Measurements from ENCODE around the gene DLGAP4.

The DLGAP4 gene

DNA sequence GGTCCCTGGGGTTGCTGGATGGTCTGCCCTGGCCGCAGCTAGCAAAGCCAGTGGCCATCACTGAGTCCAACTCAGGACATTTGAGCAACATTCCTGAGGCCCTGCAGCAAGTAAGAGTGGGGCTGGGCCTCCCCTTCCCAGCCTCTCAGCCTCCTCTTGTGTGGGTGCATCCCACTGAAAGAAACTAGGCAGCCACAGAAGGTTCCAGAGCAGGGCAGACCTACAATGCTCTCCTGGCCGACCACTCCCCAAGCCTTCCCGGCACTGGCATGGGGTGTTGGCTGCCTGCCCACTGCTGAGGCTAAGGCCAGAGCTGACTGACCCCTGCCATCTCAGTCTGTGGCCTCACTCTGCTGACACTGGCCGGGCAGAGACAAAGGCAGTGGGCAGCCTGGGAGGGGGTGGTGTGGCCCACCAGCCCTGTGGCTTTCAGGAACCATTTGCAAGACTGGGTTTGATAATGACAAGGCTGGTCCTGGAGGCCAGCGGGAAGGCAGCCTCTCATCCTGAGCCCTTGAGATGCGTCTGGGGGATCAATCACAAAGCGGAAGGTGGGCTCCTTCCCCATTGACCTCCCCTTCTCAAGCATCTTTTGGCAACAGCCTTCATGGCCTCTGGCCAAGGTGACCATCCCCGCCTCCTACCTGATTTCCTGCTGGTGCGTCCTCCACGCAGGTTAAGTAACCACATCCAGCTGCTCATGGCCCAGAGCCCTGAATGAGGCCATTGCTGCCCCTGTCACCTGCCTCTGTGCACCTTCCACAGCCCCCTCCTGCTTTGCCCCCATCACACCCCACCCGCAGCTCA is 9.6 kb downstream of the DLGAP4 start:
- Histone ChIP-seq H3K9me3 (ENCODE audit: control insufficient read depth, low read length) (no peaks in the 10 kb centered on the region), H4K8ac (ENCODE audit: low read length) (no peak overlapping the region), H3K79me1 (replicated peaks; ENCODE audit: low read length, poor library complexity, severe bottlenecking) (no peaks in the 10 kb centered on the region), H3K9ac (ENCODE audit: low read length) (no peak overlapping the region), H3K36me3 (ENCODE audit: control insufficient read depth in 1 of 2, insufficient read depth in 2 of 2, low read depth in 1 of 2, low read length in 2 of 2) (no peaks in the 10 kb centered on the region), H2BK5ac (ENCODE audit: low read depth, low read length, poor library complexity, severe bottlenecking) (no peak overlapping the region), H2BK12ac (ENCODE audit: low read length in 2 of 2) (no peak overlapping the region), H2BK120ac (ENCODE audit: low read depth, low read length) (no peak overlapping the region), H2AFZ (ENCODE audit: low read depth, low read length) (no peak overlapping the region), H3K27ac (ENCODE audit: low read length, poor library complexity, severe bottlenecking) (no peak overlapping the region), H2BK15ac (ENCODE audit: low read depth, poor library complexity, severe bottlenecking) (no peak overlapping the region), H3K14ac (ENCODE audit: low read length in 2 of 2) (no peak overlapping the region), H2AK5ac (ENCODE audit: low read length, severe bottlenecking) (no peak overlapping the region), H3K23ac (ENCODE audit: low read length in 2 of 2) (no peak overlapping the region), H3K27me3 (ENCODE audit: control insufficient read depth in 1 of 2, insufficient read depth in 1 of 2, low read length in 2 of 2) (peaks cover 46 to 80% of the 10 kb centered on the region in 2 experiments), H3K4me1 (ENCODE audit: control insufficient read depth, insufficient read depth, low read depth, low read length) (no peaks in the 10 kb centered on the region), H3K4me3 (ENCODE audit: insufficient read depth in 1 of 2, low read depth in 1 of 2, low read length in 2 of 2) (no peak overlapping the region), H4K91ac (ENCODE audit: low read length) (no peak overlapping the region), H3K4ac (ENCODE audit: low read depth in 1 of 2, low read length in 2 of 2) (no peak overlapping the region), H3K4me2 (ENCODE audit: low read length, poor library complexity, severe bottlenecking) (no peak overlapping the region), H3K18ac (ENCODE audit: low read depth in 1 of 2, low read length in 2 of 2) (no peak overlapping the region)
- WGBS, result 87% methylated on average over 11 of the region's 11 CpGs
- DNase-seq, result no peak

DNA sequence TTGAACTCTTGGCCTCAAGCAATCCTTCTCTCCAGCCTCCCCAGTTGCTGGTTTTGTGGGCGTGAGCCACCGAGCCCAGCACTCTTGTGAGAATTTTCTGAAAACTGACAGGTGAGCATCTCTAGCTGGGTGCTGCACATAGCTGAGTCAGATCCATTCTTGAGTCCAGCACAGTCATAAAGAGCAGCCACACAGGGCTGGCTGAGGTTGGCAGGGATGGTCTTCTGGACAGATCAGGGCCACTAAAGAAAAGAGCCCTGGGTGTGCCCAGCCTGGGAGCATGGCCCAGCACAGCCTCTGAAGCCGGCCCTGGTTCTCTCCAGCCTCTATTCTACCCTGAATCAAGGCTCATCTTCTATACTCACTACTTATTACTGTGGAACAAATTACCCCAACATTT is 11.5 kb downstream of the DLGAP4 start:
- Histone ChIP-seq H3K9ac (ENCODE audit: low read length) (no peak overlapping the region), H4K91ac (ENCODE audit: low read length) (no peak overlapping the region), H3K4me3 (ENCODE audit: insufficient read depth in 1 of 2, low read depth in 1 of 2, low read length in 2 of 2) (no peak overlapping the region), H3K27me3 (ENCODE audit: control insufficient read depth in 1 of 2, insufficient read depth in 1 of 2, low read length in 2 of 2) (peaks cover 42 to 79% of the 10 kb centered on the region in 2 experiments), H3K4me2 (ENCODE audit: low read length, poor library complexity, severe bottlenecking) (no peak overlapping the region), H3K4me1 (ENCODE audit: control insufficient read depth, insufficient read depth, low read depth, low read length) (no peaks in the 10 kb centered on the region), H3K18ac (ENCODE audit: low read depth in 1 of 2, low read length in 2 of 2) (no peak overlapping the region), H2AK5ac (ENCODE audit: low read length, severe bottlenecking) (no peak overlapping the region), H3K79me1 (replicated peaks; ENCODE audit: low read length, poor library complexity, severe bottlenecking) (no peaks in the 10 kb centered on the region), H2BK120ac (ENCODE audit: low read depth, low read length) (no peak overlapping the region), H3K36me3 (ENCODE audit: control insufficient read depth in 1 of 2, insufficient read depth in 2 of 2, low read depth in 1 of 2, low read length in 2 of 2) (no peaks in the 10 kb centered on the region), H2BK5ac (ENCODE audit: low read depth, low read length, poor library complexity, severe bottlenecking) (no peak overlapping the region), H3K27ac (ENCODE audit: low read length, poor library complexity, severe bottlenecking) (no peak overlapping the region), H3K14ac (ENCODE audit: low read length in 2 of 2) (no peak overlapping the region), H2BK15ac (ENCODE audit: low read depth, poor library complexity, severe bottlenecking) (no peak overlapping the region), H3K4ac (ENCODE audit: low read depth in 1 of 2, low read length in 2 of 2) (no peak overlapping the region), H4K8ac (ENCODE audit: low read length) (no peak overlapping the region), H2BK12ac (ENCODE audit: low read length in 2 of 2) (no peak overlapping the region), H3K23ac (ENCODE audit: low read length in 2 of 2) (no peak overlapping the region), H3K9me3 (ENCODE audit: control insufficient read depth, low read length) (no peaks in the 10 kb centered on the region), H2AFZ (ENCODE audit: low read depth, low read length) (no peak overlapping the region)
- no peak for DNase-seq
- 81% methylated on average over 3 of the region's 3 CpGs for WGBS

GRCh38 chr20:36318166-36318565 is 12.0 kb downstream of the DLGAP4 start:
- H3K79me1 ChIP-seq (replicated peaks; ENCODE audit: low read length, poor library complexity, severe bottlenecking), result no peaks in the 10 kb centered on the region
- H3K27ac ChIP-seq (ENCODE audit: low read length, poor library complexity, severe bottlenecking), result no peak overlapping the region
- no peak overlapping the region for H3K18ac ChIP-seq (ENCODE audit: low read depth in 1 of 2, low read length in 2 of 2)
- no peak overlapping the region for H2BK12ac ChIP-seq (ENCODE audit: low read length in 2 of 2)
- H3K9ac ChIP-seq (ENCODE audit: low read length), result no peak overlapping the region
- H3K9me3 ChIP-seq (ENCODE audit: control insufficient read depth, low read length), result no peaks in the 10 kb centered on the region
- no peak overlapping the region for H2AK5ac ChIP-seq (ENCODE audit: low read length, severe bottlenecking)
- no peaks in the 10 kb centered on the region for H3K4me1 ChIP-seq (ENCODE audit: control insufficient read depth, insufficient read depth, low read depth, low read length)
- H3K23ac ChIP-seq (ENCODE audit: low read length in 2 of 2), result no peak overlapping the region
- H2BK120ac ChIP-seq (ENCODE audit: low read depth, low read length), result no peak overlapping the region
- peaks cover 37 to 74% of the 10 kb centered on the region in 2 experiments for H3K27me3 ChIP-seq (ENCODE audit: control insufficient read depth in 1 of 2, insufficient read depth in 1 of 2, low read length in 2 of 2)
- H3K4me3 ChIP-seq (ENCODE audit: insufficient read depth in 1 of 2, low read depth in 1 of 2, low read length in 2 of 2), result no peak overlapping the region
- no peak overlapping the region for H2BK5ac ChIP-seq (ENCODE audit: low read depth, low read length, poor library complexity, severe bottlenecking)
- no peak overlapping the region for H3K4ac ChIP-seq (ENCODE audit: low read depth in 1 of 2, low read length in 2 of 2)
- H4K91ac ChIP-seq (ENCODE audit: low read length), result no peak overlapping the region
- no peak for DNase-seq
- H3K36me3 ChIP-seq (ENCODE audit: control insufficient read depth in 1 of 2, insufficient read depth in 2 of 2, low read depth in 1 of 2, low read length in 2 of 2), result no peaks in the 10 kb centered on the region
- H3K4me2 ChIP-seq (ENCODE audit: low read length, poor library complexity, severe bottlenecking), result no peak overlapping the region
- no peak overlapping the region for H3K14ac ChIP-seq (ENCODE audit: low read length in 2 of 2)
- 69% methylated on average over 3 of the region's 3 CpGs for WGBS
- no peak overlapping the region for H2BK15ac ChIP-seq (ENCODE audit: low read depth, poor library complexity, severe bottlenecking)
- H2AFZ ChIP-seq (ENCODE audit: low read depth, low read length), result no peak overlapping the region
- H4K8ac ChIP-seq (ENCODE audit: low read length), result no peak overlapping the region

DNA sequence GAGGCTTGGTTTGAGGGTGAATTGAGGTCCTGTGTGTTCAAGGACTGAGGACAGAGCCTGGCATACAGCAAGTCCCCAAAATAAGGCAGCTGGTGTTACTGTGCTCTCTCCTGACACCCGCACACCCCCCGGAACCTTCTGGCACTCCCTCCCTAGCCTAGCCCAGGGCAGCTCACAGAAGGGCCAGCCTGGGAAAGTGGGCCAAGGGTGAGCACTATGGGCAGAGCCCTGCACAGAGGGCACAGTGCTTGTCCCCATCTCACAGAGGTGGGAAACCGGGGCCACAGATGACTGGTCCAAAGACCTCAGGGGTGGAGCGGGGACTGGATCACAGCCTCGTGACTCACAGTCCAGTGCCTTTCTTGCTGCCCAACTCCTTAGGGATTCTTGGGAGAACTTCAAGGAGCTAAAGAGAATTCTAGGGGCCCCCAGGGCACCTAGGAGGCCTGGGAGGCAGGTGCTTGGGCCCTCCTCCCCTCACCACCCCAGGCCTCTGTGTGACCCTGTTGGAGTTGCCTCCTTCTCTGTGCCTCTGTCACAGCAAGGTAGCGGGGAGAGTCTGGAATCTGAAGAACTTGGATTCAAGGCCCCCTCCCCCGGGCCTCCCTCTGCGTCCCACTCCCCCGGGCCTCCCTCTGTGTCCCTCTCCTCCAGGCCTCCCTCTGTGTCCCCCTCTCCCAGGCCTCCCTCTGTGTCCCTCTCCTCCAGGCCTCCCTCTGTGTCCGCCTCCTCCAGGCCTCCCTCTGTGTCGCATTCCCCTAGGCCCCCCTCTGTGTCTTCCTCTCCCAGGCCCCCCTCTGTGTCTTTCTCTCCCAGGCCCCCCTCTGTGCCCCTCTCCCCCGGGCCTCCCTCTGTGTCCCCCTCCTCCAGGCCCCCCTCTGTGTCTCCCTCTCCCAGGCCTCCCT is 13.5 kb downstream of the DLGAP4 start:
- no peaks in the 10 kb centered on the region for H3K79me1 ChIP-seq (replicated peaks; ENCODE audit: low read length, poor library complexity, severe bottlenecking)
- DNase-seq, result no peak
- no peak overlapping the region for H3K9ac ChIP-seq (ENCODE audit: low read length)

More for the DNA sequence above, 13.5 kb downstream of the DLGAP4 start:
- peaks cover 28 to 63% of the 10 kb centered on the region in 2 experiments for H3K27me3 ChIP-seq (ENCODE audit: control insufficient read depth in 1 of 2, insufficient read depth in 1 of 2, low read length in 2 of 2)
- H3K14ac ChIP-seq (ENCODE audit: low read length in 2 of 2), result no peak overlapping the region
- H3K4me2 ChIP-seq (ENCODE audit: low read length, poor library complexity, severe bottlenecking), result no peak overlapping the region
- no peak overlapping the region for H2BK120ac ChIP-seq (ENCODE audit: low read depth, low read length)
- no peak overlapping the region for H3K18ac ChIP-seq (ENCODE audit: low read depth in 1 of 2, low read length in 2 of 2)
- no peak overlapping the region for H4K8ac ChIP-seq (ENCODE audit: low read length)
- H3K36me3 ChIP-seq (ENCODE audit: control insufficient read depth in 1 of 2, insufficient read depth in 2 of 2, low read depth in 1 of 2, low read length in 2 of 2), result no peaks in the 10 kb centered on the region
- H3K9me3 ChIP-seq (ENCODE audit: control insufficient read depth, low read length), result no peaks in the 10 kb centered on the region
- no peak overlapping the region for H2BK15ac ChIP-seq (ENCODE audit: low read depth, poor library complexity, severe bottlenecking)
- no peak overlapping the region for H3K23ac ChIP-seq (ENCODE audit: low read length in 2 of 2)
- no peaks in the 10 kb centered on the region for H3K4me1 ChIP-seq (ENCODE audit: control insufficient read depth, insufficient read depth, low read depth, low read length)
- H3K27ac ChIP-seq (ENCODE audit: low read length, poor library complexity, severe bottlenecking), result no peak overlapping the region
- H2BK5ac ChIP-seq (ENCODE audit: low read depth, low read length, poor library complexity, severe bottlenecking), result no peak overlapping the region
- no peak overlapping the region for H2AFZ ChIP-seq (ENCODE audit: low read depth, low read length)
- no peak overlapping the region for H4K91ac ChIP-seq (ENCODE audit: low read length)
- WGBS, result 75% methylated on average over 11 of the region's 12 CpGs
- no peak overlapping the region for H2BK12ac ChIP-seq (ENCODE audit: low read length in 2 of 2)
- H2AK5ac ChIP-seq (ENCODE audit: low read length, severe bottlenecking), result no peak overlapping the region
- H3K4ac ChIP-seq (ENCODE audit: low read depth in 1 of 2, low read length in 2 of 2), result no peak overlapping the region
- no peak overlapping the region for H3K4me3 ChIP-seq (ENCODE audit: insufficient read depth in 1 of 2, low read depth in 1 of 2, low read length in 2 of 2)
